Measurements from ENCODE around the gene POMT2. TPM values are rescaled to one million over a fixed set of nuclear protein-coding genes. Genes with fewer than 3 reads are reported as not detected.

Gene POMT2
- total RNA-seq, 1 experiment from 2014 or later, result 30.4 TPM

- Mint-ChIP-seq H3K4me3 (ENCODE audit: unreplicated experiment) (no peak overlapping the region), H3K27ac (ENCODE audit: unreplicated experiment) (no peak overlapping the region), H3K4me1 (ENCODE audit: low read depth, unreplicated experiment) (no peaks in the 10 kb centered on the region), H3K27me3 (ENCODE audit: insufficient read depth, unreplicated experiment) (peaks cover 3% of the 10 kb centered on the region), H3K9me3 (ENCODE audit: unreplicated experiment) (no peaks in the 10 kb centered on the region), H3K36me3 (ENCODE audit: insufficient read depth, unreplicated experiment) (no peaks in the 10 kb centered on the region)
- no peak for DNase-seq
- ChIA-PET POLR2A (no interaction called here), CTCF (no interaction called here)
- H3K36me3 ChIP-seq (ENCODE audit: control insufficient read depth, insufficient read depth, low read length), result no peaks in the 10 kb centered on the region
- no peak overlapping the region for H3K4me3 ChIP-seq (ENCODE audit: low read depth, low read length)
- intact Hi-C loops (cut with micrococcal nuclease; ENCODE audit: unreplicated experiment), result no loop called here
- H3K4me1 ChIP-seq, result no peaks in the 10 kb centered on the region
- no peaks in the 10 kb centered on the region for H3K27me3 ChIP-seq (replicated peaks; ENCODE audit: control insufficient read depth, insufficient read depth, low read length)
- no peak for TF ChIP-seq CTCF (IDR thresholded peaks at IDR 0.05; ENCODE audit: insufficient read depth in 1 of 2, low read depth in 1 of 2, low read length in 1 of 2, severe bottlenecking in 1 of 2, unreplicated experiment in 1 of 2)
- no peaks in the 10 kb centered on the region for H3K9me3 ChIP-seq
- BruUV-seq (replicated peaks), result no TSS peak
Observed at GRCh38 chr14:77241955-77242354, 78.7 kb downstream of the POMT2 start.

GRCh38 chr14:77240336-77240915, 80.3 kb downstream of the POMT2 start:
- Histone ChIP-seq H3K36me3 (ENCODE audit: control insufficient read depth, insufficient read depth, low read length) (no peaks in the 10 kb centered on the region), H3K9me3 (no peaks in the 10 kb centered on the region), H3K27me3 (replicated peaks; ENCODE audit: control insufficient read depth, insufficient read depth, low read length) (no peaks in the 10 kb centered on the region), H3K4me3 (ENCODE audit: low read depth, low read length) (no peak overlapping the region), H3K4me1 (no peaks in the 10 kb centered on the region)
- peaks cover 3% of the 10 kb centered on the region for H3K27me3 Mint-ChIP-seq (ENCODE audit: insufficient read depth, unreplicated experiment)
- TF ChIP-seq CTCF (IDR thresholded peaks at IDR 0.05; ENCODE audit: insufficient read depth in 1 of 2, low read depth in 1 of 2, low read length in 1 of 2, severe bottlenecking in 1 of 2, unreplicated experiment in 1 of 2), result no peak
- no TSS peak for BruUV-seq (replicated peaks)
- no peak overlapping the region for H3K27ac Mint-ChIP-seq (ENCODE audit: unreplicated experiment)
- no peaks in the 10 kb centered on the region for H3K4me1 Mint-ChIP-seq (ENCODE audit: low read depth, unreplicated experiment)
- DNase-seq, result no peak
- H3K4me3 Mint-ChIP-seq (ENCODE audit: unreplicated experiment), result no peak overlapping the region
- ChIA-PET CTCF (no interaction called here), POLR2A (no interaction called here)
- intact Hi-C loops (cut with micrococcal nuclease; ENCODE audit: unreplicated experiment), result no loop called here
- H3K9me3 Mint-ChIP-seq (ENCODE audit: unreplicated experiment), result no peaks in the 10 kb centered on the region
- no peaks in the 10 kb centered on the region for H3K36me3 Mint-ChIP-seq (ENCODE audit: insufficient read depth, unreplicated experiment)

GRCh38 chr14:77239412-77239811, 81.3 kb downstream of the POMT2 start:
- no peaks in the 10 kb centered on the region for H3K36me3 ChIP-seq (ENCODE audit: control insufficient read depth, insufficient read depth, low read length)
- H3K4me1 Mint-ChIP-seq (ENCODE audit: low read depth, unreplicated experiment), result no peaks in the 10 kb centered on the region
- H3K27ac Mint-ChIP-seq (ENCODE audit: unreplicated experiment), result no peak overlapping the region
- CTCF ChIA-PET, result no interaction called here
- TF ChIP-seq CTCF (IDR thresholded peaks at IDR 0.05; ENCODE audit: insufficient read depth in 1 of 2, low read depth in 1 of 2, low read length in 1 of 2, severe bottlenecking in 1 of 2, unreplicated experiment in 1 of 2), result no peak
- H3K27me3 Mint-ChIP-seq (ENCODE audit: insufficient read depth, unreplicated experiment), result peaks cover 3% of the 10 kb centered on the region
- no peak for DNase-seq
- no peaks in the 10 kb centered on the region for H3K9me3 Mint-ChIP-seq (ENCODE audit: unreplicated experiment)
- no peaks in the 10 kb centered on the region for H3K4me1 ChIP-seq
- H3K4me3 Mint-ChIP-seq (ENCODE audit: unreplicated experiment), result no peak overlapping the region
- no peaks in the 10 kb centered on the region for H3K9me3 ChIP-seq
- no peaks in the 10 kb centered on the region for H3K36me3 Mint-ChIP-seq (ENCODE audit: insufficient read depth, unreplicated experiment)
- POLR2A ChIA-PET, result no interaction called here
- intact Hi-C loops (cut with micrococcal nuclease; ENCODE audit: unreplicated experiment), result no loop called here
- H3K27me3 ChIP-seq (replicated peaks; ENCODE audit: control insufficient read depth, insufficient read depth, low read length), result no peaks in the 10 kb centered on the region
- H3K4me3 ChIP-seq (ENCODE audit: low read depth, low read length), result no peak overlapping the region
- BruUV-seq (replicated peaks), result no TSS peak
